NK-92 (cell line): ENCODE measurements around the gene RPL28.

Source experiments
- DNase-seq: peaks from one replicate; lab custom pipeline; 2025; ENCODE audit not compliant: unreplicated experiment; lab: John Stamatoyannopoulos, UW

RPL28 gene

GRCh38 chr19:55353356-55353802, 32.4 kb upstream of the RPL28 start:
- DNase-seq, result no peak

GRCh38 chr19:55353803-55354697, 31.7 kb upstream of the RPL28 start:
- no peak for DNase-seq

GRCh38 chr19:55354698-55355212, 31.0 kb upstream of the RPL28 start, which contains the start of gene COX6B2:
COX6B2 (minus strand) TSS chr19:55354719; CDS start chr19:55354521, 198 bp downstream.
- DNase-seq, result no peak

- no peak for DNase-seq
Measured at GRCh38 chr19:55355213-55355821, 30.4 kb upstream of the RPL28 start.

GRCh38 chr19:55358493-55358892, 27.2 kb upstream of the RPL28 start:
- no peak for DNase-seq

GRCh38 chr19:55358943-55359908, 26.5 kb upstream of the RPL28 start:
- no peak for DNase-seq

GRCh38 chr19:55360902-55361301, 24.8 kb upstream of the RPL28 start:
- DNase-seq, result no peak

GRCh38 chr19:55362174-55362989, 23.4 kb upstream of the RPL28 start:
- DNase-seq, result no peak

GRCh38 chr19:55362990-55363716, 22.6 kb upstream of the RPL28 start, which contains the start of gene GARIN5B:
GARIN5B (minus strand) TSS chr19:55363260; CDS start chr19:55363066, 194 bp downstream.
- DNase-seq, result no peak

GRCh38 chr19:55365245-55365644, 20.5 kb upstream of the RPL28 start:
- no peak for DNase-seq

- no peak for DNase-seq
Measured at GRCh38 chr19:55365964-55366363, 19.8 kb upstream of the RPL28 start.

GRCh38 chr19:55366790-55367189, 18.9 kb upstream of the RPL28 start:
- DNase-seq, result no peak

GRCh38 chr19:55368106-55368505, 17.6 kb upstream of the RPL28 start:
- no peak for DNase-seq

- no peak for DNase-seq
Measured at GRCh38 chr19:55368701-55369563, 16.8 kb upstream of the RPL28 start.

GRCh38 chr19:55369653-55370304, 16.0 kb upstream of the RPL28 start:
- no peak for DNase-seq

GRCh38 chr19:55370305-55370988, 15.3 kb upstream of the RPL28 start, which contains the start of gene IL11:
IL11 (minus strand) TSS chr19:55370463; CDS start chr19:55370310, 153 bp downstream.
- no peak for DNase-seq
